Cardiac fibroblast (primary cell): ENCODE data around the gene DPP9.
A peak's percentile ranks its signal among the peaks of the same experiment; 100 is the strongest.

ENCODE experiments used
- DNase-seq, 2 donors: peaks; one replicate each; pipeline versions ENCODE4 v3.0.0 to v3.0.0-alpha.2; 2010; ENCODE audit warnings: low read depth in 2 of 2
- H3K4me3 ChIP-seq, 2 donors: replicated peaks in 1 of 2; 1 replicate in 1 of 2; 2 replicates in 1 of 2; pipeline ENCODE4 v1.5.1; 2011; ENCODE audit warnings: low read depth in 2 of 2, low read length in 2 of 2, mild to moderate bottlenecking in 2 of 2, moderate library complexity in 1 of 2
- CTCF ChIP-seq: IDR thresholded peaks from one replicate; pipeline ENCODE4 v1.5.1; 2011; ENCODE audit warnings: low read depth, mild to moderate bottlenecking, low read length, inconsistent platforms

Gene DPP9

DNA sequence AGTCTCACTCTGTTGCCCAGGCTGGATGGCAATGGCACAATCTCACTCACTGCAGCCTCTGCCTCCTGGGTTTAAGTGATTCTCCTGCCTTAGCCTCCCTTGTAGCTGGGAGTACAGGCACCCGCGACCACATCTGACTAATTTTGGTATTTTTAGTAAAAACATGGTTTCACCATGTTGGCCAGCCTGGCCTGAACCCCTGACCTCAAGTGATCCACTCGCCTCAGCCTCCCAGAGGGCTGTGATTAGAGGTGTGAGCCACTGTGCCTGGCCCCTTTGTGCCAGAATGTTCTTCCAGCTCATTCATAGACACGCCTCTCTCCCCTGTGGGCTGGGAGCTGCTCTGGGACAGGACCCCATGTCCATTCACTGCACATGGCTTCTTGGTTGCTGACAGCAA is 62.6 kb downstream of the DPP9 start:
- TF ChIP-seq CTCF = no peak
- no peak overlapping the region for H3K4me3 ChIP-seq
- peak in 1 of 2 donors; percentile 42 for DNase-seq

- peak; percentile 26 for TF ChIP-seq CTCF
- DNase-seq = peak in 1 of 2 donors; percentile 26
- no peak overlapping the region for H3K4me3 ChIP-seq
These were observed 63.4 kb downstream of the DPP9 start for GRCh38 chr19:4660181-4660791.

- TF ChIP-seq CTCF = no peak
- no peak overlapping the region for H3K4me3 ChIP-seq
- no peak for DNase-seq
These were observed 65.8 kb downstream of the DPP9 start for GRCh38 chr19:4657835-4658234.

- no peak for DNase-seq
- no peak for TF ChIP-seq CTCF
- no peak overlapping the region for H3K4me3 ChIP-seq
These were observed 66.4 kb downstream of the DPP9 start for GRCh38 chr19:4657262-4657661.

DNA sequence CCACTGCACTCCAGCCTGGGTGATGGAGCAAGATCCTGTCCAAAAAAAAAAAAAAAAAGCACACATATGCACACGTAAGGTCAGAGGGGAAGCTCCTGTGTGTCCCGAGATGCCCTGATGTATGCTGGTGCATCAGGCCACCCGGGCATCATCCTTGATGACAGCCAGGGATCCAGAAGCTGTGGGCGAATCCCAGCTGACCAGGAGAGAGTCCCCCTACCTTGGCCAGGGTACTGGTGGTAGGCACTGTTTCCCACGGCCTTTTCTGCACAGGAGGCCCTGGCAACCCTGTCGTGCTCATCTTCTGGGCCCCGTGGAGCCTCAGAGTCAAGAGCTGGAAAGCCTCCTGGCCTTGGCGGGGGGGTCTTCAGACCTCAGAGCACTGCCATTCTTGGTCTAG is 67.5 kb downstream of the DPP9 start:
- no peak for TF ChIP-seq CTCF
- no peak for DNase-seq
- no peak overlapping the region for H3K4me3 ChIP-seq

DNA sequence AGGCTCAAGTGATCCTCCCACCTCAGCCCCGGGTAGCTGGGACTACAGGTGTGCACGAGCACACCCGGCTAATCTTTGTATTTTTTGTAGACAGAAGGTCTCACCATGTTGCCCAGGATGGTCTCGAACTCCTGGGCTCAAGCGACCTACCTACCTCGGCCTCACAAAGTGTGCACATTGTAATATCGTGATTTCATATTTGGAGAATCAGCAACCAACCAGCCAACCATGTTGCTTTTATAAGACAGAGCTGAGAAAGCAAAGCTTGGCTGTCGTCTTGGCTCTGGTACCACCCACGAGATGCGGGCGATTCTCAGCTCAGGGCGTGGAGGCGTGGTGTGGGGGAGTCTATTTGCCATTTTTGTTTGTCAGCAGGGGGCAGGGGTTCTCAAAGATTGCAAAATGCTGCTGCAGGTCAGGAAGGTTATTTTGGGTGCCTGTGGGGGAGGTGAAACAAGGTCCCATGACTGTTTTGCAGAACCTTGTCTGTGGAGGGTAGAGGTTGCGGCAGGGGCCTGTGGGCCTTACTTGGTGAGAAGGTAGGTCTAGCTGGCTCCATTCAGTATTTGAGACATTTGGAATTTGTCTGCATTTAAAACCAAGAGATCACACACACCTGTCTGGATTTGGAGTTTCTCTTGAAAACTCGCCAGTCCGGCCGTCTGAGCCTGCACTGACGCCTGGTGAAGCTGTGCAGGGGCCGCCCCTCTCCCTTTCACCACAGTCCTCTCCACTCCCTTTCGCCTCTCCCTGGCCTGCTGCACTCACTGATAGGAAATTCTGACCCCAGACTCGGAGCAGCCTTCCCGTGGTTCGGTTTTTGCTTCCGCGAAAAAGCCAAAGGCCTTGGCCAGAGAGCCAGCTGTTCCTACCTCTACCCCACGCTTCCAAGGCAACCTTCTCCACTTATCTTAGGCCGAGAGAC is 68.9 kb downstream of the DPP9 start:
- no peak overlapping the region for H3K4me3 ChIP-seq
- TF ChIP-seq CTCF = no peak
- DNase-seq = no peak
